GM23248 (cell line): ENCODE results near the gene SPACDR. TPM values are rescaled to one million over a fixed set of nuclear protein-coding genes. Genes with fewer than 3 reads are reported as not detected.

ENCODE experiments used
- DNase-seq: peaks from one replicate; pipeline ENCODE4 v3.0.0-alpha.2; 2015
- H2AFZ ChIP-seq: fragments of 200-600 bp; sonication (generic); 2 replicates; pipeline ENCODE4 v1.6.1; 2016; ENCODE audit warnings: antibody characterized with exemption
- H3F3A ChIP-seq: fragments of 200-600 bp; sonication (generic); 2 replicates; pipeline ENCODE4 v1.6.1; 2016; ENCODE audit warnings: mild to moderate bottlenecking, antibody characterized with exemption, mixed run types; ENCODE audit not compliant: insufficient read depth
- H3K27ac ChIP-seq: fragments of 200-600 bp; sonication (generic); 2 replicates; pipeline ENCODE4 v1.5.1; 2016; ENCODE audit warnings: mild to moderate bottlenecking
- H3K27me3 ChIP-seq: fragments of 200-600 bp; sonication (generic); replicated peaks from 2 replicates; pipeline ENCODE4 v1.6.1; 2016; ENCODE audit warnings: mild to moderate bottlenecking; ENCODE audit not compliant: insufficient read depth
- H3K36me3 ChIP-seq: fragments of 200-600 bp; sonication (generic); 2 replicates; pipeline ENCODE4 v1.6.1; 2016; ENCODE audit warnings: low read depth, mild to moderate bottlenecking
- H3K4me1 ChIP-seq: fragments of 200-600 bp; sonication (generic); 2 replicates; pipeline ENCODE4 v1.6.1; 2016; ENCODE audit warnings: mild to moderate bottlenecking; ENCODE audit not compliant: insufficient read depth
- H3K4me2 ChIP-seq: fragments of 200-600 bp; sonication (generic); one replicate; pipeline ENCODE4 v1.6.1; 2016; ENCODE audit warnings: mild to moderate bottlenecking; ENCODE audit not compliant: unreplicated experiment
- H3K4me3 ChIP-seq: fragments of 200-600 bp; sonication (generic); 2 replicates; pipeline ENCODE4 v1.5.1; 2016; ENCODE audit warnings: mild to moderate bottlenecking
- H3K79me2 ChIP-seq: fragments of 200-600 bp; sonication (generic); 2 replicates; pipeline ENCODE4 v1.6.1; 2016; ENCODE audit warnings: mild to moderate bottlenecking; ENCODE audit not compliant: insufficient read depth
- H3K9ac ChIP-seq: fragments of 200-600 bp; sonication (generic); 2 replicates; pipeline ENCODE4 v1.6.1; 2016; ENCODE audit warnings: mild to moderate bottlenecking
- H3K9me2 ChIP-seq: fragments of 200-600 bp; sonication (generic); 2 replicates; pipeline ENCODE4 v1.6.1; 2016; ENCODE audit warnings: mixed run types, mild to moderate bottlenecking, moderate library complexity; ENCODE audit not compliant: insufficient read depth
- H3K9me3 ChIP-seq: fragments of 200-600 bp; sonication (generic); one replicate; pipeline ENCODE4 v1.6.1; 2017; ENCODE audit warnings: low read depth
- H4K20me1 ChIP-seq: fragments of 200-600 bp; sonication (generic); 2 replicates; pipeline ENCODE4 v1.6.0; 2016; ENCODE audit not compliant: insufficient read depth
- EZH2 ChIP-seq: fragments of 200-600 bp; sonication (generic); IDR thresholded peaks from 2 replicates; pipeline ENCODE4 v1.6.1; 2018; ENCODE audit warnings: antibody characterized with exemption, mild to moderate bottlenecking; ENCODE audit not compliant: insufficient read depth, poor library complexity, severe bottlenecking
- EZH2phosphoT487 ChIP-seq: fragments of 200-600 bp; sonication (generic); IDR thresholded peaks from 2 replicates; pipeline ENCODE4 v1.6.1; 2018; ENCODE audit warnings: antibody characterized with exemption, moderate library complexity, mild to moderate bottlenecking, low read depth; ENCODE audit not compliant: insufficient read depth
- WGBS, 2 experiments: methylation state at CpG; one replicate each; pipeline ENCODE4 v1.1.6; 2015 to 2017; ENCODE audit warnings: low lambda C conversion rate in 2 of 2, low coverage in 1 of 2; ENCODE audit errors: missing lambda C conversion rate in 2 of 2; 5-methylcytosine and 5-hydroxymethylcytosine counted together
- in situ Hi-C: fragments of 300-500 bp; cut with MboI; formaldehyde crosslinking; loops from 2 replicates; pipeline ENCODE4 v1.15.0; 2020
- polyA plus RNA-seq: library from polyadenylated mRNA; unstranded; fragments of >200 nt; fragmentation: Nextera tagmentation; extraction: Ambion mirVana; gene quantifications from 2 replicates; pipeline ENCODE4 v1.2.1, GENCODE V29; 2016
- total RNA-seq: library from RNA; depleted of rRNA; stranded (reverse); fragments of >200 nt; shearing (Covaris generic); gene quantifications from 2 replicates; pipeline ENCODE4 v1.2.3, GENCODE V29; 2014

The SPACDR gene
- total and polyA plus RNA-seq, 2 experiments from 2014 or later, result 0.50 TPM; not detected in 1

GRCh38 chr7:100496509-100496908 lies 32.4 kb upstream of the SPACDR start:
- H2AFZ ChIP-seq, result no peak overlapping the region
- H3K4me1 ChIP-seq, result no peaks in the 10 kb centered on the region
- no peaks in the 10 kb centered on the region for H3K27me3 ChIP-seq
- H3K9me3 ChIP-seq, result no peaks in the 10 kb centered on the region
- no peak for TF ChIP-seq EZH2
- TF ChIP-seq EZH2phosphoT487, result no peak
- H3K27ac ChIP-seq, result no peak overlapping the region
- H3K9me2 ChIP-seq, result no peaks in the 10 kb centered on the region
- H3F3A ChIP-seq, result no peaks in the 10 kb centered on the region
- H3K4me3 ChIP-seq, result no peak overlapping the region
- no peaks in the 10 kb centered on the region for H3K79me2 ChIP-seq
- DNase-seq, result no peak
- no peak overlapping the region for H3K9ac ChIP-seq
- in situ Hi-C loops, result no loop called here
- H4K20me1 ChIP-seq, result no peaks in the 10 kb centered on the region
- no peaks in the 10 kb centered on the region for H3K36me3 ChIP-seq
- no peak overlapping the region for H3K4me2 ChIP-seq
- WGBS, 2 experiments, result 62 to 66% methylated on average over 6 of the region's 6 CpGs

GRCh38 chr7:100493476-100494264 lies 29.6 kb upstream of the SPACDR start:
- Histone ChIP-seq H3K9me2 (no peaks in the 10 kb centered on the region), H4K20me1 (no peaks in the 10 kb centered on the region), H3K4me1 (no peaks in the 10 kb centered on the region), H2AFZ (no peak overlapping the region), H3K36me3 (no peaks in the 10 kb centered on the region), H3K4me3 (no peak overlapping the region), H3F3A (no peaks in the 10 kb centered on the region), H3K9me3 (no peaks in the 10 kb centered on the region), H3K4me2 (no peak overlapping the region), H3K79me2 (no peaks in the 10 kb centered on the region), H3K27ac (no peak overlapping the region), H3K27me3 (no peaks in the 10 kb centered on the region), H3K9ac (no peak overlapping the region)
- 56 to 68% methylated on average over 16 to 39 of the region's 56 CpGs for WGBS, 2 experiments
- TF ChIP-seq EZH2phosphoT487 (no peak), EZH2 (no peak)
- in situ Hi-C loops, result no loop called here
- DNase-seq, result no peak

GRCh38 chr7:100492738-100493475 lies 28.8 kb upstream of the SPACDR start:
- WGBS, 2 experiments, result 87 to 89% methylated on average over 5 of the region's 5 CpGs
- H4K20me1 ChIP-seq, result no peaks in the 10 kb centered on the region
- in situ Hi-C loops, result no loop called here
- H3K9me3 ChIP-seq, result no peaks in the 10 kb centered on the region
- no peaks in the 10 kb centered on the region for H3K9me2 ChIP-seq
- no peaks in the 10 kb centered on the region for H3K36me3 ChIP-seq
- H3K79me2 ChIP-seq, result no peaks in the 10 kb centered on the region
- no peak overlapping the region for H2AFZ ChIP-seq
- no peaks in the 10 kb centered on the region for H3K27me3 ChIP-seq
- no peaks in the 10 kb centered on the region for H3K4me1 ChIP-seq
- no peak overlapping the region for H3K27ac ChIP-seq
- no peaks in the 10 kb centered on the region for H3F3A ChIP-seq
- no peak overlapping the region for H3K4me3 ChIP-seq
- no peak overlapping the region for H3K4me2 ChIP-seq
- TF ChIP-seq EZH2, result no peak
- no peak for TF ChIP-seq EZH2phosphoT487
- H3K9ac ChIP-seq, result no peak overlapping the region
- DNase-seq, result no peak

- no peaks in the 10 kb centered on the region for H3K79me2 ChIP-seq
- H3K9me2 ChIP-seq, result no peaks in the 10 kb centered on the region
- H3K4me1 ChIP-seq, result no peaks in the 10 kb centered on the region
- no peak overlapping the region for H3K4me2 ChIP-seq
- no peaks in the 10 kb centered on the region for H4K20me1 ChIP-seq
- no peak overlapping the region for H3K4me3 ChIP-seq
- no peaks in the 10 kb centered on the region for H3F3A ChIP-seq
- TF ChIP-seq EZH2phosphoT487 (no peak), EZH2 (no peak)
- no peak for DNase-seq
- in situ Hi-C loops, result no loop called here
- no peaks in the 10 kb centered on the region for H3K27me3 ChIP-seq
- H2AFZ ChIP-seq, result no peak overlapping the region
- no peak overlapping the region for H3K9ac ChIP-seq
- H3K36me3 ChIP-seq, result no peaks in the 10 kb centered on the region
- 78 to 79% methylated on average over 5 of the region's 5 CpGs for WGBS, 2 experiments
- H3K9me3 ChIP-seq, result no peaks in the 10 kb centered on the region
- H3K27ac ChIP-seq, result no peak overlapping the region
Measured at GRCh38 chr7:100491192-100491578, 27.1 kb upstream of the SPACDR start.
